K562 (cell line): ENCODE results near the gene MEIOB. TPM values are rescaled to one million over a fixed set of nuclear protein-coding genes. Genes with fewer than 3 reads are reported as not detected.

ENCODE experiments used
- ATAC-seq: fragments of 200-7000 bp; cut with Tn5 transposase; 3 replicates; pipeline ENCODE4 v1.9.1; 2020; ENCODE audit warnings: moderate library complexity
- BruUV-seq: library from RNA; stranded (reverse); fragments of 400-500 nt; replicated peaks from 2 replicates; lab custom pipeline; 2021; lab: Mats Ljungman, UMichigan
- CTCF ChIA-PET: fragments of 300-600 bp; formaldehyde crosslinking; extraction: SDS; loops from one replicate; lab custom pipeline; 2021; ENCODE audit warnings: low intra/inter-chr PET ratio; lab: Yijun Ruan, JAX
- POLR2A ChIA-PET: fragments of 300-600, 350-650 bp; sonication (Branson Sonifier 250); formaldehyde crosslinking; extraction: SDS; loops from one replicate; lab custom pipeline; 2021; ENCODE audit warnings: antibody characterized with exemption, inconsistent platforms; lab: Yijun Ruan, JAX
- DNase-seq, 4 experiments: peaks; one replicate each; pipeline versions ENCODE4 v3.0.0 to v3.0.0-alpha.2; 2011 to 2018; ENCODE audit warnings: low spot score in 3 of 4, mixed read lengths in 3 of 4; ENCODE audit errors: extremely low read depth in 1 of 4
- FAIRE-seq: peaks from 2 replicates; lab custom pipeline; 2011; peaks lifted over from hg19 to GRCh38; lab: Jason Lieb, UNC
- H2AFZ ChIP-seq: 2 replicates; pipeline ENCODE4 v1.6.0; 2011; ENCODE audit warnings: low read depth, low read length, control low read depth, inconsistent platforms
- H3K27ac ChIP-seq: fragments of 200-600 bp; 3 replicates; pipeline ENCODE4 v1.8.0; 2011; ENCODE audit warnings: low read depth, mild to moderate bottlenecking, control low read depth, inconsistent platforms, low read length, moderate library complexity, mixed read lengths; ENCODE audit errors: extremely low read depth
- H3K27me3 ChIP-seq, 2 experiments: fragments of 300-600 bp in 1 of 2; 2 replicates in 1 of 2; 3 replicates in 1 of 2; pipeline versions ENCODE4 v1.6.0 to v1.8.0; 2011; ENCODE audit warnings: inconsistent platforms in 2 of 2, low read length in 2 of 2, mild to moderate bottlenecking in 1 of 2, mixed read lengths in 1 of 2, moderate library complexity in 1 of 2; ENCODE audit not compliant: control insufficient read depth in 2 of 2, insufficient read depth in 2 of 2
- H3K36me3 ChIP-seq: fragments of 300-600 bp; 3 replicates; pipeline ENCODE4 v1.8.0; 2011; ENCODE audit warnings: mild to moderate bottlenecking, low read length, inconsistent platforms; ENCODE audit not compliant: control insufficient read depth, insufficient read depth
- H3K4me1 ChIP-seq, 2 experiments: fragments of 200-600 bp in 1 of 2; replicated peaks in 1 of 2; 2 replicates in 1 of 2; 3 replicates in 1 of 2; pipeline versions ENCODE4 v1.5.1 to v1.8.0; 2011; ENCODE audit warnings: inconsistent platforms in 2 of 2, low read length in 2 of 2, mild to moderate bottlenecking in 1 of 2, mixed read lengths in 1 of 2, moderate library complexity in 1 of 2; ENCODE audit not compliant: control insufficient read depth in 2 of 2, insufficient read depth in 2 of 2
- H3K4me2 ChIP-seq: 2 replicates; pipeline ENCODE4 v1.6.1; 2011; ENCODE audit warnings: low read length, control low read depth, inconsistent platforms, mixed read lengths; ENCODE audit not compliant: insufficient read depth
- H3K4me3 ChIP-seq: fragments of 200-600 bp; sonication (generic), shearing (Covaris generic); 2 replicates; pipeline ENCODE4 v1.5.1; 2016; ENCODE audit warnings: control low read depth, inconsistent platforms
- H3K79me2 ChIP-seq: fragments of 200-600 bp; 3 replicates; pipeline ENCODE4 v1.8.0; 2011; ENCODE audit warnings: low read length, inconsistent platforms; ENCODE audit not compliant: control insufficient read depth, insufficient read depth
- H3K9ac ChIP-seq, 2 experiments: 2 replicates each; pipeline versions ENCODE4 v1.6.0 to v1.6.1; 2011; ENCODE audit warnings: low read depth in 2 of 2, low read length in 2 of 2, control low read depth in 1 of 2, inconsistent platforms in 1 of 2, mild to moderate bottlenecking in 1 of 2, mixed read lengths in 1 of 2; ENCODE audit not compliant: insufficient read depth in 1 of 2
- H3K9me1 ChIP-seq: one replicate; pipeline ENCODE4 v1.6.0; 2011; ENCODE audit warnings: inconsistent platforms, mild to moderate bottlenecking, low read length, moderate library complexity; ENCODE audit not compliant: control insufficient read depth, insufficient read depth
- H3K9me3 ChIP-seq: replicated peaks from 2 replicates; pipeline ENCODE4 v1.5.1; 2011; ENCODE audit warnings: low read depth, low read length, inconsistent platforms; ENCODE audit not compliant: control insufficient read depth, insufficient read depth
- H4K20me1 ChIP-seq: replicated peaks from 2 replicates; pipeline ENCODE4 v1.6.1; 2011; ENCODE audit warnings: low read length, inconsistent platforms, mixed read lengths; ENCODE audit not compliant: control insufficient read depth, insufficient read depth
- GATA2 ChIP-seq: sonication (generic); formaldehyde crosslinking; IDR thresholded peaks from 2 replicates; pipeline ENCODE4 v1.4.0; 2020; ENCODE audit warnings: mild to moderate bottlenecking, missing genetic modification reagents
- GATAD2A ChIP-seq: fragments of 450-650 bp; IDR thresholded peaks from 2 replicates; pipeline ENCODE4 v1.6.1; 2017
- GMEB1 ChIP-seq: fragments of 250-450 bp; sonication (Bioruptor Pico); IDR thresholded peaks from 2 replicates; pipeline ENCODE4 v1.4.0; 2020; ENCODE audit warnings: mild to moderate bottlenecking
- NFIX ChIP-seq: fragments of 250-450 bp; sonication (Bioruptor Pico); IDR thresholded peaks from 2 replicates; pipeline ENCODE4 v1.4.0; 2020; ENCODE audit warnings: low read depth, mild to moderate bottlenecking, moderate library complexity
- NUFIP1 ChIP-seq: fragments of 450-650 bp; IDR thresholded peaks from 2 replicates; pipeline ENCODE4 v1.6.1; 2018; ENCODE audit not compliant: partially characterized antibody
- SREBF2 ChIP-seq: sonication (generic); formaldehyde crosslinking; IDR thresholded peaks from 2 replicates; pipeline ENCODE4 v1.4.0; 2020; ENCODE audit warnings: mild to moderate bottlenecking, missing genetic modification reagents
- ZNF12 ChIP-seq: sonication (generic); formaldehyde crosslinking; IDR thresholded peaks from 2 replicates; pipeline ENCODE4 v1.4.0; 2020; ENCODE audit warnings: mild to moderate bottlenecking, missing genetic modification reagents
- ZNF583 ChIP-seq: fragments of 250-450 bp; sonication (Bioruptor Pico); IDR thresholded peaks from 2 replicates; pipeline ENCODE4 v1.4.0; 2020
- ZNF592 ChIP-seq: fragments of 450-650 bp; IDR thresholded peaks from 2 replicates; pipeline ENCODE4 v1.6.1; 2017; ENCODE audit warnings: antibody characterized with exemption, mild to moderate bottlenecking
- ZNF699 ChIP-seq: fragments of 250-450 bp; sonication (Bioruptor Pico); IDR thresholded peaks from 2 replicates; pipeline ENCODE4 v1.8.0; 2021; ENCODE audit warnings: mild to moderate bottlenecking, moderate library complexity; ENCODE audit not compliant: insufficient replicate concordance
- WGBS: fragments of 100-300 bp; shearing (Covaris generic); methylation state at CpG from one replicate; pipeline ENCODE4 v1.1.6; 2016; ENCODE audit warnings: low coverage, mixed read lengths; ENCODE audit not compliant: insufficient coverage; ENCODE audit errors: missing lambda C conversion rate; 5-methylcytosine and 5-hydroxymethylcytosine counted together
- in situ Hi-C: fragments of 300-500 bp; cut with MboI; formaldehyde crosslinking; loops from 4 replicates; pipeline ENCODE4 v1.15.0; 2018; ENCODE audit warnings: inconsistent platforms, mixed read lengths
- intact Hi-C: fragments of 100-400 bp; cut with micrococcal nuclease; formaldehyde crosslinking; loops from 2 replicates; pipeline ENCODE4 v1.14.2; 2022
- polyA plus RNA-seq, 8 experiments: library from polyadenylated mRNA; depleted of rRNA in 4 of 8; stranded (reverse) in 5 of 8; unstranded in 3 of 8; fragments of >200 nt; fragmentation: Nextera tagmentation in 2 of 8; fragmentation: Illumina TruSeq in 1 of 8; extraction: Ambion mirVana in 2 of 8; extraction: Trizol in 1 of 8; gene quantifications; 2 replicates each; pipeline versions ENCODE4 v1.2.1 to v1.2.3, GENCODE V29; 2011 to 2014; ENCODE audit warnings: inconsistent platforms in 1 of 8, missing spikeins in 1 of 8
- total RNA-seq, 7 experiments: library from RNA; depleted of rRNA in 6 of 7; stranded (reverse); fragments of >200 nt in 6 of 7; fragmentation: Illumina TruSeq in 2 of 7; extraction: Trizol in 2 of 7; gene quantifications; 2 replicates each; pipeline versions ENCODE4 v1.2.1 to v1.2.3, GENCODE V29; 2011 to 2021; ENCODE audit warnings: low replicate concordance in 1 of 7
- TF ChIP-seq, protein P1 (sequence below): sonication (generic); formaldehyde crosslinking; IDR thresholded peaks from 2 replicates; pipeline ENCODE4 v1.8.1; 2022; ENCODE audit warnings: missing genetic modification reagents

MEIOB gene
- total and polyA plus RNA-seq, 9 of the 15 experiments (the other 6 are each of a cell fraction or from before 2014, with no cell fraction given) = 25.4 to 203 (median 97.6) TPM

DNA sequence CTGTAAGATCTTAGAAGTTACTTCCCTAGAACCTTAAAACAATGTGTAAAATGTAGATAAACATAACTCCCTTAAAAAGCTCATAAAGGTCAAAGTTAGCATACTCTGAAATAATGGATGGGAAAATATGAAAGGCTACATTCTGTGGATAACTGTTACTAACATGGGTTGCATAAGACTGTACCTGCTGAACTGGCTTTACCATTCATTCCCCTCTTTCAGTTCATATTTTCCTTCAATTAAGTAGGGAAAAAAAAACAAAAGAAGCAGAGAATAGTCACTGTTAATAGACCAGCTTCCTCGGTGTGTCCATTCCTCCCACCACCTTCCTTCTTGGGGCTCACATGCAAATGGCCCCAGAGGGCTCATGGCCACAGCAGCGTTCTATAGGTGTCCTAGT, 7.5 kb upstream of the MEIOB start:
- no peaks in the 10 kb centered on the region for H3K79me2 ChIP-seq
- in situ Hi-C loops (no loop called here), intact Hi-C loops (no loop called here)
- no peaks in the 10 kb centered on the region for H4K20me1 ChIP-seq
- H3K9ac ChIP-seq = no peak overlapping the region
- peaks cover 4 to 10% of the 10 kb centered on the region in 2 experiments; a peak in 4 of 5 replicates for H3K4me1 ChIP-seq
- H2AFZ ChIP-seq = peak overlapping the region; percentile 55; the same call in 1 of the 2 replicates
- no peak for FAIRE-seq
- ChIA-PET POLR2A (interaction anchor here (1.7 kb wide), 1 partner anchor 10 kb away, joined by 3 read pairs; no protein-coding TSS in a partner anchor), CTCF (no interaction called here)
- H3K36me3 ChIP-seq = no peaks in the 10 kb centered on the region
- peaks cover 0 to 5% of the 10 kb centered on the region in 2 experiments; a peak in 3 of 5 replicates for H3K27me3 ChIP-seq
- no peak overlapping the region for H3K27ac ChIP-seq
- no peak overlapping the region for H3K4me3 ChIP-seq
- WGBS = 3% methylated on average over 2 of the region's 2 CpGs
- no peak for ATAC-seq
- no peaks in the 10 kb centered on the region for H3K9me3 ChIP-seq
- peak in 1 of 4 experiments; percentile 3 for DNase-seq
- H3K9me1 ChIP-seq = no peaks in the 10 kb centered on the region
- BruUV-seq = no TSS peak
- H3K4me2 ChIP-seq = no peak overlapping the region
- TF ChIP-seq NUFIP1 (no peak), GMEB1 (CRISPR knock-in tag) (no peak), GATA2 (CRISPR knock-in tag) (no peak), ZNF699 (CRISPR knock-in tag) (no peak), ZNF592 (no peak), GATAD2A (no peak), NFIX (no peak), SREBF2 (CRISPR knock-in tag) (no peak), ZNF583 (no peak), ZNF12 (CRISPR knock-in tag) (no peak)
- TF ChIP-seq, protein P1, sequence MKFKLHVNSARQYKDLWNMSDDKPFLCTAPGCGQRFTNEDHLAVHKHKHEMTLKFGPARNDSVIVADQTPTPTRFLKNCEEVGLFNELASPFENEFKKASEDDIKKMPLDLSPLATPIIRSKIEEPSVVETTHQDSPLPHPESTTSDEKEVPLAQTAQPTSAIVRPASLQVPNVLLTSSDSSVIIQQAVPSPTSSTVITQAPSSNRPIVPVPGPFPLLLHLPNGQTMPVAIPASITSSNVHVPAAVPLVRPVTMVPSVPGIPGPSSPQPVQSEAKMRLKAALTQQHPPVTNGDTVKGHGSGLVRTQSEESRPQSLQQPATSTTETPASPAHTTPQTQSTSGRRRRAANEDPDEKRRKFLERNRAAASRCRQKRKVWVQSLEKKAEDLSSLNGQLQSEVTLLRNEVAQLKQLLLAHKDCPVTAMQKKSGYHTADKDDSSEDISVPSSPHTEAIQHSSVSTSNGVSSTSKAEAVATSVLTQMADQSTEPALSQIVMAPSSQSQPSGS (CRISPR knock-in tag) = no peak
